OCI-LY7 (cell line): ENCODE results near the gene PIAS4.

Source experiments
- CTCF ChIP-seq: fragments of 200-600 bp; sonication (generic); conservative IDR thresholded peaks from 2 replicates; pipeline ENCODE4 v1.5.1; 2014; ENCODE audit warnings: mild to moderate bottlenecking, antibody characterized with exemption, low read length, moderate library complexity, mixed read lengths
- EZH2phosphoT487 ChIP-seq: fragments of 200-600 bp; sonication (generic); IDR thresholded peaks from 2 replicates; pipeline ENCODE4 v1.6.1; 2018; ENCODE audit warnings: low read depth, borderline replicate concordance, mild to moderate bottlenecking, mixed run types, antibody characterized with exemption, low read length, moderate library complexity, mixed read lengths

DNA sequence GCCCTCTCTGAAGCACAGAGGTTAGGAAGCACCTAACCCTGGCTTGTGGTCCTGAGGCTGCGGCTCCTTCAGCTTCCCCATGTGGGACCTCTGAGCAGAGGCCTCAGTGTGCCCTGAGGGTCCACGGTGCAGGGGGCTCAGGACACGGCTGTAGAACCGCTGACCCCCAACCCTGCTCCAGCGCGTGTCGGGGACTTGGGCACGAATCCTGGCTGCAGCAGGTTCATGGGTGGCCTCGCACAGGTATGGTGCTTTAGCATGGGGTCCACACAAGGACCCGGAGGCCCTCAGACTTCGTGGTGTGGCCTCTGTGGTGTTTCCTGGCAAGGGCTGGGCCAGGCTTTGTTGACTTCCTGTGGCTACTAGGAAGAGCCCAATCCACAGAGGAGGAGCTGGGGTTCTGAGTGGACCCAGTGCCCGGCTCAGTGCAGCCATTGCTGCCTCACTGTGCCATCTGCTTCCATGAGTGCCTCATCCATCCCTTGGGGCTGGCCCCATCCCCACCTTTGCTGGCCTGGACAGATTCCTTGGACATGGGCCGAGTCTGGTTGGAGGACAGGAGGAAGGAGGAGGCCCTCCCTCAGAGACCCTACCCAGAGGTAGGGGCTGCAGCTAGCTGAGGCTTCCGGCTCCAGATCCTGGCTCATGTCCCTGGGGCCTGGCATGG, 34.7 kb downstream of the PIAS4 start:
- TF ChIP-seq CTCF (no peak), EZH2phosphoT487 (no peak)
